HG03457 (cell line): ENCODE results near the gene PEF1.

Experiments used
- ATAC-seq: cut with Tn5 transposase; IDR thresholded peaks from one replicate; pipeline ENCODE4 v1.9.1; 2021; ENCODE audit warnings: moderate number of reproducible peaks; ENCODE audit not compliant: unreplicated experiment

Gene PEF1

GRCh38 chr1:31655104-31655503 is 10.4 kb upstream of the PEF1 start:
- ATAC-seq: no peak

GRCh38 chr1:31654474-31654776 is 9.7 kb upstream of the PEF1 start:
- ATAC-seq: no peak

- ATAC-seq: no peak
Measured at GRCh38 chr1:31653717-31654473, 9.2 kb upstream of the PEF1 start.

- no peak for ATAC-seq
Measured at GRCh38 chr1:31652891-31653499, 8.3 kb upstream of the PEF1 start.

GRCh38 chr1:31651766-31652165 is 7.1 kb upstream of the PEF1 start:
- ATAC-seq: no peak

- no peak for ATAC-seq
Measured at GRCh38 chr1:31651089-31651420, 6.4 kb upstream of the PEF1 start.

- ATAC-seq: no peak
Measured at GRCh38 chr1:31650161-31651088, 5.7 kb upstream of the PEF1 start.

GRCh38 chr1:31648641-31649357 is 4.1 kb upstream of the PEF1 start:
- ATAC-seq: no peak

GRCh38 chr1:31648190-31648589 is 3.5 kb upstream of the PEF1 start:
- no peak for ATAC-seq

- ATAC-seq: no peak
Measured at GRCh38 chr1:31647106-31647505, 2.4 kb upstream of the PEF1 start.

- ATAC-seq: no peak
Measured at GRCh38 chr1:31646259-31646960, 1.7 kb upstream of the PEF1 start.

- ATAC-seq: no peak
Measured at GRCh38 chr1:31645274-31645568, 545 bp upstream of the PEF1 start.

GRCh38 chr1:31643976-31644559 is 608 bp downstream of the PEF1 start:
- no peak for ATAC-seq

- no peak for ATAC-seq
Measured at GRCh38 chr1:31642897-31643296, 1.8 kb downstream of the PEF1 start.

- no peak for ATAC-seq
Measured at GRCh38 chr1:31642366-31642765, 2.3 kb downstream of the PEF1 start.

GRCh38 chr1:31640964-31641363 is 3.7 kb downstream of the PEF1 start:
- ATAC-seq: no peak

- no peak for ATAC-seq
Measured at GRCh38 chr1:31640179-31640578, 4.5 kb downstream of the PEF1 start.

GRCh38 chr1:31639543-31639942 is 5.1 kb downstream of the PEF1 start:
- ATAC-seq: no peak

- no peak for ATAC-seq
Measured at GRCh38 chr1:31637915-31638673, 6.6 kb downstream of the PEF1 start.

GRCh38 chr1:31633117-31633516 is 11.6 kb downstream of the PEF1 start:
- ATAC-seq: no peak
